HepG2 (cell line): Measurements from ENCODE around the gene ECPAS. TPM values are rescaled to one million over a fixed set of nuclear protein-coding genes. Genes with fewer than 3 reads are reported as not detected.

Experiments used
- CHCHD3 ChIP-seq: sonication (generic); formaldehyde crosslinking; IDR thresholded peaks from 2 replicates; pipeline ENCODE4 v1.8.0; 2022; ENCODE audit warnings: mild to moderate bottlenecking, missing genetic modification reagents, moderate library complexity
- ERF ChIP-seq: IDR thresholded peaks from 2 replicates; pipeline ENCODE4 v1.6.1; 2018; ENCODE audit warnings: missing biosample characterization, missing genetic modification reagents
- FOSL1 ChIP-seq: sonication (generic); formaldehyde crosslinking; IDR thresholded peaks from 2 replicates; pipeline ENCODE4 v1.9.0; 2021; ENCODE audit warnings: missing genetic modification reagents, borderline replicate concordance
- GATA4 ChIP-seq: sonication (generic); IDR thresholded peaks from 2 replicates; pipeline ENCODE4 v1.6.1; 2016; ENCODE audit warnings: antibody characterized with exemption, low read depth, borderline replicate concordance
- GATAD2A ChIP-seq: IDR thresholded peaks from 2 replicates; pipeline ENCODE4 v1.6.1; 2016
- GLI4 ChIP-seq: sonication (generic); formaldehyde crosslinking; IDR thresholded peaks from 2 replicates; pipeline ENCODE4 v1.5.1; 2020; ENCODE audit warnings: missing genetic modification reagents, mild to moderate bottlenecking, moderate library complexity, borderline replicate concordance
- ONECUT2 ChIP-seq: sonication (generic); formaldehyde crosslinking; IDR thresholded peaks from 2 replicates; pipeline ENCODE4 v1.4.0; 2020; ENCODE audit warnings: missing genetic modification reagents
- SIX1 ChIP-seq: sonication (generic); formaldehyde crosslinking; IDR thresholded peaks from 2 replicates; pipeline ENCODE4 v1.4.0; 2020; ENCODE audit warnings: missing genetic modification reagents, borderline replicate concordance
- SOX5 ChIP-seq: IDR thresholded peaks from 2 replicates; pipeline ENCODE4 v1.6.1; 2016; ENCODE audit warnings: borderline replicate concordance
- TBX2 ChIP-seq: sonication (generic); formaldehyde crosslinking; IDR thresholded peaks from 2 replicates; pipeline ENCODE4 v1.5.0; 2020; ENCODE audit warnings: missing genetic modification reagents, mild to moderate bottlenecking, borderline replicate concordance
- THAP11 ChIP-seq: IDR thresholded peaks from 2 replicates; pipeline ENCODE4 v1.6.1; 2016; ENCODE audit warnings: missing biosample characterization, missing genetic modification reagents
- TMF1 ChIP-seq: sonication (generic); formaldehyde crosslinking; IDR thresholded peaks from 2 replicates; pipeline ENCODE4 v1.8.1; 2022; ENCODE audit warnings: low read depth, missing genetic modification reagents
- ZNF264 ChIP-seq: sonication (generic); formaldehyde crosslinking; IDR thresholded peaks from 2 replicates; pipeline ENCODE4 v1.4.0; 2020; ENCODE audit warnings: missing genetic modification reagents
- ZNF558 ChIP-seq: sonication (generic); formaldehyde crosslinking; IDR thresholded peaks from 2 replicates; pipeline ENCODE4 v1.9.0; 2022; ENCODE audit warnings: mild to moderate bottlenecking, missing genetic modification reagents, borderline replicate concordance
- polyA plus RNA-seq, 8 experiments: library from polyadenylated mRNA; depleted of rRNA in 3 of 8; stranded (reverse) in 7 of 8; unstranded in 1 of 8; fragments of >200 nt; fragmentation: Illumina TruSeq in 4 of 8; extraction: Trizol in 4 of 8; gene quantifications; 2 replicates each; pipeline versions ENCODE4 v1.2.1 to v1.2.3, GENCODE V29; 2011 to 2016; ENCODE audit warnings: low read depth in 4 of 8, missing spikeins in 1 of 8, mixed read lengths in 1 of 8; ENCODE audit not compliant: insufficient read depth in 1 of 8
- total RNA-seq, 5 experiments: library from RNA; depleted of rRNA; stranded (reverse); fragments of >200 nt; fragmentation: Illumina TruSeq; extraction: Trizol; gene quantifications; 2 replicates each; pipeline ENCODE4 v1.2.3, GENCODE V29; 2016; ENCODE audit warnings: low read depth in 1 of 5
- TF ChIP-seq, protein P1 (sequence below), 2 experiments: IDR thresholded peaks; 2 replicates each; pipeline ENCODE4 v1.6.1; 2011 to 2012; ENCODE audit warnings: low read length in 2 of 2, borderline replicate concordance in 1 of 2, low read depth in 1 of 2, mild to moderate bottlenecking in 1 of 2, moderate library complexity in 1 of 2
- TF ChIP-seq, protein P2 (sequence below): sonication (generic); formaldehyde crosslinking; conservative IDR thresholded peaks from 2 replicates; pipeline ENCODE4 v1.4.0; 2020; ENCODE audit warnings: mild to moderate bottlenecking, missing genetic modification reagents, moderate library complexity
- TF ChIP-seq, protein P3 (sequence below), 2 experiments: sonication (generic) in 1 of 2; formaldehyde crosslinking in 1 of 2; IDR thresholded peaks; 2 replicates each; pipeline versions ENCODE4 v1.5.1 to v1.6.1; 2011 to 2020; ENCODE audit warnings: borderline replicate concordance in 1 of 2, low read depth in 1 of 2, low read length in 1 of 2, mild to moderate bottlenecking in 1 of 2, missing genetic modification reagents in 1 of 2, moderate library complexity in 1 of 2
- TF ChIP-seq, protein P4 (sequence below): sonication (generic); formaldehyde crosslinking; IDR thresholded peaks from 2 replicates; pipeline ENCODE4 v1.5.1; 2020; ENCODE audit warnings: missing genetic modification reagents, mild to moderate bottlenecking, borderline replicate concordance

Gene ECPAS
- total and polyA plus RNA-seq, 2 of the 13 experiments (the other 11 are each of a cell fraction or from before 2014, with no cell fraction given): 35.3 to 58.0 TPM

DNA sequence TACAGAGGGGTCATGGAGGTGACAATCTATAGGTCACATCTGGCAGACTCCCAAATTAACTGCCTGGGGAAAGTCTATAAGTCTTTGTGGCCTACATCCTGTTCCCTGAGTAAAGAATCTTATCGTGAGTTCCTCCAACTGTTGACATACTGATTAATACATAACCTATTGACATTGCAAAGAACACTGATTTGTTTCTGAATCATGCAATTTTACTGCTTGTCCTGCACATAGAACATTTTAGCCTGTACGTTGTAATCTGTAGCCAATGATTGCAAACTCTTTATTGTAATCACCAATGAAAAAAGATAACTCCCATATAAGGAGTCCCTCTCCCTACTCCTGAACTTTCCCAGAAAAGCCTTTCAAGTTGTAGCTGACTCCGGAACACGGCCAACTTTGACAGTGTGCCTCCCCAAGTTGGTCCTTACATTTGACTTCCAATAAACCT lies 135.3 kb downstream of the ECPAS start (continued):
- TF ChIP-seq, protein P1, sequence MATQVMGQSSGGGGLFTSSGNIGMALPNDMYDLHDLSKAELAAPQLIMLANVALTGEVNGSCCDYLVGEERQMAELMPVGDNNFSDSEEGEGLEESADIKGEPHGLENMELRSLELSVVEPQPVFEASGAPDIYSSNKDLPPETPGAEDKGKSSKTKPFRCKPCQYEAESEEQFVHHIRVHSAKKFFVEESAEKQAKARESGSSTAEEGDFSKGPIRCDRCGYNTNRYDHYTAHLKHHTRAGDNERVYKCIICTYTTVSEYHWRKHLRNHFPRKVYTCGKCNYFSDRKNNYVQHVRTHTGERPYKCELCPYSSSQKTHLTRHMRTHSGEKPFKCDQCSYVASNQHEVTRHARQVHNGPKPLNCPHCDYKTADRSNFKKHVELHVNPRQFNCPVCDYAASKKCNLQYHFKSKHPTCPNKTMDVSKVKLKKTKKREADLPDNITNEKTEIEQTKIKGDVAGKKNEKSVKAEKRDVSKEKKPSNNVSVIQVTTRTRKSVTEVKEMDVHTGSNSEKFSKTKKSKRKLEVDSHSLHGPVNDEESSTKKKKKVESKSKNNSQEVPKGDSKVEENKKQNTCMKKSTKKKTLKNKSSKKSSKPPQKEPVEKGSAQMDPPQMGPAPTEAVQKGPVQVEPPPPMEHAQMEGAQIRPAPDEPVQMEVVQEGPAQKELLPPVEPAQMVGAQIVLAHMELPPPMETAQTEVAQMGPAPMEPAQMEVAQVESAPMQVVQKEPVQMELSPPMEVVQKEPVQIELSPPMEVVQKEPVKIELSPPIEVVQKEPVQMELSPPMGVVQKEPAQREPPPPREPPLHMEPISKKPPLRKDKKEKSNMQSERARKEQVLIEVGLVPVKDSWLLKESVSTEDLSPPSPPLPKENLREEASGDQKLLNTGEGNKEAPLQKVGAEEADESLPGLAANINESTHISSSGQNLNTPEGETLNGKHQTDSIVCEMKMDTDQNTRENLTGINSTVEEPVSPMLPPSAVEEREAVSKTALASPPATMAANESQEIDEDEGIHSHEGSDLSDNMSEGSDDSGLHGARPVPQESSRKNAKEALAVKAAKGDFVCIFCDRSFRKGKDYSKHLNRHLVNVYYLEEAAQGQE (IDR thresholded peaks at IDR 0.05; ENCODE audit: borderline replicate concordance in 1 of 2, low read depth in 1 of 2, low read length in 2 of 2): peak in 1 of 2 experiments; percentile 65; a peak in 1 of 4 replicates
- TF ChIP-seq GATAD2A (CRISPR knock-in tag) (peak; percentile 93), SIX1 (CRISPR knock-in tag) (peak; percentile 87; the same call in 1 of the 2 replicates), GATA4 (peak; percentile 94; the same call in 1 of the 2 replicates), GLI4 (no peak), SOX5 (CRISPR knock-in tag) (peak; percentile 91), ZNF558 (CRISPR knock-in tag) (no peak), CHCHD3 (CRISPR knock-in tag) (no peak), ERF (CRISPR knock-in tag) (peak; percentile 76), TBX2 (CRISPR knock-in tag) (peak; percentile 73), FOSL1 (CRISPR knock-in tag) (peak; percentile 15; the same call in 1 of the 2 replicates), TMF1 (CRISPR knock-in tag) (no peak), ONECUT2 (CRISPR knock-in tag) (peak; percentile 88), THAP11 (CRISPR knock-in tag) (peak; percentile 31; the same call in 1 of the 2 replicates), ZNF264 (CRISPR knock-in tag) (no peak)
- TF ChIP-seq, protein P2, sequence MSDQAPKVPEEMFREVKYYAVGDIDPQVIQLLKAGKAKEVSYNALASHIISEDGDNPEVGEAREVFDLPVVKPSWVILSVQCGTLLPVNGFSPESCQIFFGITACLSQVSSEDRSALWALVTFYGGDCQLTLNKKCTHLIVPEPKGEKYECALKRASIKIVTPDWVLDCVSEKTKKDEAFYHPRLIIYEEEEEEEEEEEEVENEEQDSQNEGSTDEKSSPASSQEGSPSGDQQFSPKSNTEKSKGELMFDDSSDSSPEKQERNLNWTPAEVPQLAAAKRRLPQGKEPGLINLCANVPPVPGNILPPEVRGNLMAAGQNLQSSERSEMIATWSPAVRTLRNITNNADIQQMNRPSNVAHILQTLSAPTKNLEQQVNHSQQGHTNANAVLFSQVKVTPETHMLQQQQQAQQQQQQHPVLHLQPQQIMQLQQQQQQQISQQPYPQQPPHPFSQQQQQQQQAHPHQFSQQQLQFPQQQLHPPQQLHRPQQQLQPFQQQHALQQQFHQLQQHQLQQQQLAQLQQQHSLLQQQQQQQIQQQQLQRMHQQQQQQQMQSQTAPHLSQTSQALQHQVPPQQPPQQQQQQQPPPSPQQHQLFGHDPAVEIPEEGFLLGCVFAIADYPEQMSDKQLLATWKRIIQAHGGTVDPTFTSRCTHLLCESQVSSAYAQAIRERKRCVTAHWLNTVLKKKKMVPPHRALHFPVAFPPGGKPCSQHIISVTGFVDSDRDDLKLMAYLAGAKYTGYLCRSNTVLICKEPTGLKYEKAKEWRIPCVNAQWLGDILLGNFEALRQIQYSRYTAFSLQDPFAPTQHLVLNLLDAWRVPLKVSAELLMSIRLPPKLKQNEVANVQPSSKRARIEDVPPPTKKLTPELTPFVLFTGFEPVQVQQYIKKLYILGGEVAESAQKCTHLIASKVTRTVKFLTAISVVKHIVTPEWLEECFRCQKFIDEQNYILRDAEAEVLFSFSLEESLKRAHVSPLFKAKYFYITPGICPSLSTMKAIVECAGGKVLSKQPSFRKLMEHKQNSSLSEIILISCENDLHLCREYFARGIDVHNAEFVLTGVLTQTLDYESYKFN (CRISPR knock-in tag): peak; percentile 83
- TF ChIP-seq, protein P3, sequence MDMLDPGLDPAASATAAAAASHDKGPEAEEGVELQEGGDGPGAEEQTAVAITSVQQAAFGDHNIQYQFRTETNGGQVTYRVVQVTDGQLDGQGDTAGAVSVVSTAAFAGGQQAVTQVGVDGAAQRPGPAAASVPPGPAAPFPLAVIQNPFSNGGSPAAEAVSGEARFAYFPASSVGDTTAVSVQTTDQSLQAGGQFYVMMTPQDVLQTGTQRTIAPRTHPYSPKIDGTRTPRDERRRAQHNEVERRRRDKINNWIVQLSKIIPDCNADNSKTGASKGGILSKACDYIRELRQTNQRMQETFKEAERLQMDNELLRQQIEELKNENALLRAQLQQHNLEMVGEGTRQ (IDR thresholded peaks at IDR 0.05; ENCODE audit: low read depth, low read length): no peak
- TF ChIP-seq, protein P3 (CRISPR knock-in tag; IDR thresholded peaks at IDR 0.05; ENCODE audit: borderline replicate concordance): no peak
- TF ChIP-seq, protein P4, sequence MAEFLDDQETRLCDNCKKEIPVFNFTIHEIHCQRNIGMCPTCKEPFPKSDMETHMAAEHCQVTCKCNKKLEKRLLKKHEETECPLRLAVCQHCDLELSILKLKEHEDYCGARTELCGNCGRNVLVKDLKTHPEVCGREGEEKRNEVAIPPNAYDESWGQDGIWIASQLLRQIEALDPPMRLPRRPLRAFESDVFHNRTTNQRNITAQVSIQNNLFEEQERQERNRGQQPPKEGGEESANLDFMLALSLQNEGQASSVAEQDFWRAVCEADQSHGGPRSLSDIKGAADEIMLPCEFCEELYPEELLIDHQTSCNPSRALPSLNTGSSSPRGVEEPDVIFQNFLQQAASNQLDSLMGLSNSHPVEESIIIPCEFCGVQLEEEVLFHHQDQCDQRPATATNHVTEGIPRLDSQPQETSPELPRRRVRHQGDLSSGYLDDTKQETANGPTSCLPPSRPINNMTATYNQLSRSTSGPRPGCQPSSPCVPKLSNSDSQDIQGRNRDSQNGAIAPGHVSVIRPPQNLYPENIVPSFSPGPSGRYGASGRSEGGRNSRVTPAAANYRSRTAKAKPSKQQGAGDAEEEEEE (CRISPR knock-in tag): no peak
